Stimulated activated CD8-positive, alpha-beta memory T cell treated with anti-CD3 and anti-CD28 coated beads, Interleukin-15, amount 100 ng/mL, for 48 hours (primary cell): Measurements from ENCODE around the gene FOXR1.
"Not testable (repeated sequence)": the region's sequence is repeated elsewhere in the genome, so short reads cannot be mapped to it uniquely, and the experiment has no call there.

ENCODE experiments used
- DNase-seq, 2 donors: peaks; one replicate each; pipeline ENCODE4 v3.0.0-alpha.2; 2020; ENCODE audit warnings: low read depth in 2 of 2

Gene FOXR1

DNA sequence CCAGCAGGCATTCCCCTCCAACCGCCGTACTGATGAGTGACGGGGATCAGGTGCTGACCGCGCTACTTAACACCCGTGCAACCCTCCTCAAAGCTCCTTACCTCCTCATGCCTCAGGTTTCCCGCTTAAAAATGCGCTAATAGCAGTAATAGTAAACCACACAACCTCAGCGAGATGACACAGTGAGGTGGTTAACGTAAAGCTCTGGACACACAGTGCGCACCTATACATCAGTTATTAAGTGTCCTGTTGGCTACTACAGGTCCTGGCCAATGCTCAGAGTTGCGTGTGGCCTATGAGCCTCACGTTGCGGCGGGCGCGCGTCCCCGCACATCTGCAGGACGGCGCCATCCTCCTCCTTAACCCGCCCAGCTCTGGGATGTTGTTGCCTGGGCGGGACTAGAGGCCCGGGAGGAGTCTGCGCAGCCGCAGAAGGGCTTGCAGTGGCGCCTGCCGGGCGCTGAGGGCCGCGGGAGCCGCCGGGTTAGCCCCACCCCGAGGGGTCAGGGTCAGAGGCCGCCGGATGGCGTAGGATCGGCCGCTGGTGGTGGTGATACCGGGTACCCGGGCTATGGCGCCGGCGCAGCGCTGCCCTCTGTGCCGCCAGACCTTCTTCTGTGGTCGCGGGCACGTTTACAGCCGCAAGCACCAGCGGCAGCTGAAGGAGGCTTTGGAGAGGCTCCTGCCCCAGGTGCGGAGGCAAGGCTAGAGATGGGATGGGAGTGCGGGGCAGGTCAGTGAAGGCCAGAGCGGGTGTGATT is 26.2 kb downstream of the FOXR1 start, which contains the start of gene CENATAC:
Gene CENATAC (plus strand): TSS at position 512 of the 761 bp plus-strand sequence. CDS start 60 bp downstream, at position 572.
- DNase-seq, result peak; percentile 94 to 96

DNA sequence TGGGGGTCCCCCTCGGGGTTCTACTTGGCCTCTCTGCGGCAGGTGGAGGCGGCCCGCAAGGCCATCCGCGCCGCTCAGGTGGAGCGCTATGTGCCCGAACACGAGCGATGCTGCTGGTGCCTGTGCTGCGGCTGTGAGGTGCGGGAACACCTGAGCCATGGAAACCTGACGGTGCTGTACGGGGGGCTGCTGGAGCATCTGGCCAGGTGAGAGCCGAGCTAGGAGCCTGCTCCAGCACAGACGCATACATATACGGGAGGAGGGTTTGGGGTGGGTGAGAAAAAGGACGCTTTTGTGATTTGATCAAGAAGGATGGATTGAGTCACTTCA is 26.8 kb downstream of the FOXR1 start:
- no peak for DNase-seq

DNA sequence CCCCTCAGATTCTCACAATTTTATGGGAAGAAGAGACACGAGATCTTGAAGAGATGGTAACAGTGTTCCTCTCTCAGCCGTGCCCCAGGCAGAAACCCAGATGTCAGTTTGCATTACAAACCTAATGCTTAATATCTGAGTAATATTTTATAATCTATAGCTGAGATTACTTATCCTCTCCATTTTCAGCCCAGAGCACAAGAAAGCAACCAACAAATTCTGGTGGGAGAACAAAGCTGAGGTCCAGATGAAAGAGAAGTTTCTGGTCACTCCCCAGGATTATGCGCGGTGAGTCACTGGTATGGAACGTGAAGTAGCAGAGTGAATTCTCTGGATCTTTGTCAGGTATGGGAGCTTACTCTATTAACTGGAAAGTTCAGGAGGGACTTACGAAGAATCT is 27.3 kb downstream of the FOXR1 start:
- no peak for DNase-seq

- DNase-seq, result no peak
Measured at GRCh38 chr11:119000906-119001305, 29.3 kb downstream of the FOXR1 start.

DNA sequence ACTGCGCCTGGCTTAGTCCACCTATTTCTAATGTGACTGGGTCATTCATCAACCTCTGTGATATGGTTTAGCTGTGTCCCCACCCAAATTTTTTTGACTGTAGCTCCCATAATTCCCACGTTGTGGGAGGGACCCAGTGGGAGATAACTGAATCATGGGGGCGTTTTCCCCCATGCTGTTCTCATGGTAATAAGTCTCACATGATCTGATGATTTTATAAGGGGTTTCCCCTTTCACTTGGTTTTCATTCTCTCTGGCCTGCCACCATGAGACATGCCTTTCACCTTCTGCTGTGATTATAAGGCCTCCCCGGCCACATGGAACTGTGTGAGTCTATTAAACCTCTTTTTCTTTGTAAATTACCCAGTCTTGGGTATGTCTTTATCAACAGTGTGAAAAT is 35.1 kb downstream of the FOXR1 start:
- DNase-seq, result no peak

DNA sequence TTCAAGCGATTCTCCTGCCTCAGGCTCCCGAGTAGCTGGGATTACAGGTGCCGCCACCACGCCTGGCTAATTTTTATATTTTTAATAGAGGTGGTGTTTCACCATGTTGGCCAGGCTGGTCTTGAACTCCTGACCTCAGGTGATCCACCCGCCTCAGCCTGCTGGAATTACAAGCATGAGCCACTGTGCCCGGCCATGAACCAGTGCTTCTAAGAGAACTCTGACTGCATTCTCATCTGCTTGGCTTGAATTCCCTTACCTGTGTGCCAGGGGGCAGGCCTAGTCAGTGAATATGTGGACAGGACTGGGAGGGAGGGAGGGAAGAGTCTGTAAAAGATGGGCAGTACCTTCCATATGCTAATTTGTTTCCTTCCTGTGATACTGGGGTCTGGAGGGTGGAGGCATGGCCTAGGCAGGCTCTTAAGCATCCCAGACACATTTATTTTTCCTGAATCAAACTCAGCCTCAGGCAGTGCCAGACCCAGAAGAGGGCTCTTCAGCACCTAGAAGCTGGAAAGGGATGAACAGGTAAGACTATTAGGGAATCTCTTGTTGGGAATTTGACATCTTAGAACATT is 40.0 kb downstream of the FOXR1 start:
- DNase-seq, result no peak

- no peak for DNase-seq
Measured at GRCh38 chr11:119012629-119013170, 41.1 kb downstream of the FOXR1 start.

DNA sequence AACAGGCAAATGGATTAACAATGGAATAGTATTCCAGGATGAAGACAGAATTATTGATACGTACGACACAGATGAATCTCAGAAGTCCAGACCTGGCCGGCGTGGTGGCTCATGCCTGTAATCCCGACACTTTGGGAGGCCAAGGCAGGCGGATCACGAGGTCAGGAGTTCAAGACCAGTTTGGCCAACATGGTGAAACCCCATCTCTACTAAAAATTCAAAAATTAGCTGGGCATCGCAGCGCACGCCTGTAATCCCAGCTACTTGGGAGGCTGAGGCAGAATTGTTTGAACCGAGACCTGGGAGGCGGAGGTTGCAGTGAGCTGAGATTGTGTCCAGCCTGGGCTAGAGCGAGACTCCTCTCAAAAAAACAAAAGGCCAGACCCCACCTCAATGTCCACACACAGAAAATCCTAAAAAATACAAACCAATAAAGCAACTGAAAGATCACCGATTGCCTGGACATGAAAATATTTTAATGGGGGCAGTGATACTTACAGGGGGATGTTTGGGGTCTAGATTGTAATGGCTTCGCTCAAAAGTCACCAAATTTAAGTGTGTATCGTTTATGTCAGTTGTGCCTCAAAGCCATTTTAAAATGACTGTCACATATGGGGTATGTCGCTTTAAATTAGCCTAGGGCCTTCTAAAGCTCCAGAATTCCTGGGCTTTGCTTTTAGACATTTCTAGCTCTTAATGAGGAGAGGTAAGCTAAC is 42.8 kb downstream of the FOXR1 start:
- DNase-seq, result no peak

- no peak for DNase-seq
Measured at GRCh38 chr11:119015054-119015611, 43.6 kb downstream of the FOXR1 start.

DNA sequence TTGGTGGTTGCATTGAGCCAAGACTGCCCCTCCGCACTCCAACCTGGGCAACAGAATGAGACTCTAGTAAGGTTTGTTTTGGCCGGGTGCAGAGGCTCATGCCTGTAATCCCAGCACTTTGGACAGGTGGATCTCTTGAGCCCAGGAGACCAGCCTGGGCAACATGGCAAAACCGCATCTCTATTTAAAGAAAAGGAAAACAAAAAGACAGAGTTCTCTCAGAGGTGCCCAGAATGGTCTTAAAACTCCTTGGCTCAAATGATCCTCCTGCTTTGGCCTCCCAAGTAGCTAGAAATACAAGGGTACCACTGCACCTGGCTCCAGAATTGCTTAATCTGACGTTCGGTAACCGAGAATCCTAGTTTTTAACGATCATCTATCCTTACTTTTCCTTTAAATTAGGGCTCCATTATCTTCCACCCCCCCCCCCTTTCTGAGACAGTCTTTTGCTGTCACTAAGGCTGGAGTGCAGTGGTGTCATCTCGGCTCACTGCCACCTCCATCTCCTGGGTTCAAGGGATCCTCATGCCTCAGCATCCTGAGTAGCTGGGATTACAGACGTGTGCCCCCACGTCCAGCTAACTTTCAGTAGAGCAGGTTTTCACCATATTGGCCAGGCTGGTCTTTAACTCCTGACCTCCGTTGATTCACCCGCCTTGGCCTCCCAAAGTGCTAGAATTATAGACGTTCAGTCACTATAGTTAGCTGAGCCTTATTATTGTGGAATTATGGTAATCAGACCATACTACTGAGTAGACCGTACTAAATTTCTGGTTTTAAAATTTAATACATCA is 44.9 kb downstream of the FOXR1 start:
- DNase-seq, result no peak

DNA sequence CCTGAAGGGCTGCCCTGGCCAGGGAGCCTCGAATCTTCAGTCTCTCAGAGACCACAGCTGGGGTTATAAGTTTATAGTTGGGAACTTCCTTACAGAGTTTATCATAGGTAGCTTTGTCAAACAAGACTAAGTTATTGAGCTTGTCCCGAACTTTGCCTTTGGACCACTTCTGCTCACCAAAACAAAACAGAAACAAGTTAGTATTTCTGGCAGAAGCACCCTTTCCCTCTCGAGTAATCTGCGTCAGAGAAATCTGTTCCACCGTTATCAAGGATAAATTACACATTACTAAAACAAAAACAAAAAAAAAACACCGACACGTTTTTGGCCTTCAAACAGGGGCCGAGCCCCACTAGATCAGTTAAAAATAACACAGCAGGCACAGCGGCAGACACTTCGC is 45.8 kb downstream of the FOXR1 start:
- not testable (repeated sequence) for DNase-seq

GRCh38 chr11:119018074-119018938 is 46.7 kb downstream of the FOXR1 start, which contains the start of the genes RPS25 and TRAPPC4:
Gene RPS25 (minus strand): TSS chr11:119018343. CDS start chr11:119018284, 59 bp downstream.
Gene TRAPPC4 (plus strand): TSS chr11:119018766. CDS start chr11:119018796, 30 bp downstream.
- DNase-seq, result peak; percentile 92

- no peak for DNase-seq
Measured at GRCh38 chr11:119019996-119020395, 48.4 kb downstream of the FOXR1 start.

DNA sequence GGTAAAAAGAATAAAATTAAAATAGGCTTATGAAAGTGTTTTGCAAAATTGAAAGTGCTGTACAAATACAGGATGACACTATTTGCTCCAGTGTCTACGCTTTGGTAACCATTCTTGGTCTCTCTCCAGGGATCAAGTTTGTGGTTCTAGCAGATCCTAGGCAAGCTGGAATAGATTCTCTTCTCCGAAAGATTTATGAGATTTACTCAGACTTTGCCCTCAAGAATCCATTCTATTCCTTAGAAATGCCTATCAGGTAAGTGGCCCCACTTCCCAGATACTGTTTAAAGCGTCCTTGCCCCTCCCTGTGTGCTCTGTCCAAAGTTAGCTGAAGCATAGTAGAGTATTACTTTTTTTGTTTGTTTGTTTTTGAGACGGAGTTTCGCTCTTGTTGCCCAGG is 50.1 kb downstream of the FOXR1 start:
- no peak for DNase-seq

DNA sequence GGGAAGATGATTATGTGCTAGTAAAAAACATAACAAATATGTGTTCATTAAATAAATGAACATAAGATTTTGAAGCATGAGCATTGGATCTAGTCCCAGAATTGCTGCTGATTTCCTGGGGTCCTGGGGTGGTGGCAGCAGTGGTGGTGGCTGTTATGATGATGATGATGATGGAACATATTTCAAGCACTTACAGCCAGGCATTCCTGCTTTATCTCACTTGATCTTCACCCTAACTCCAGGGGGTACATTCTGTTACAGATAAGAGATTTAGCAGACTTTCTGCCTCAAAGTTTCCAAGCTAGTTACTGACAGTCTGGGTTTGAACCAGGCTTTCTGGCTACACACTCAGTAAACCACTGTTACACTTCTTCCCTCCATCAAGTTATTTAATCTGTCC is 52.2 kb downstream of the FOXR1 start:
- DNase-seq, result no peak

- DNase-seq, result no peak
Measured at GRCh38 chr11:119024430-119025098, 53.0 kb downstream of the FOXR1 start.

GRCh38 chr11:119025099-119025473 is 53.5 kb downstream of the FOXR1 start:
- DNase-seq, result no peak

DNA sequence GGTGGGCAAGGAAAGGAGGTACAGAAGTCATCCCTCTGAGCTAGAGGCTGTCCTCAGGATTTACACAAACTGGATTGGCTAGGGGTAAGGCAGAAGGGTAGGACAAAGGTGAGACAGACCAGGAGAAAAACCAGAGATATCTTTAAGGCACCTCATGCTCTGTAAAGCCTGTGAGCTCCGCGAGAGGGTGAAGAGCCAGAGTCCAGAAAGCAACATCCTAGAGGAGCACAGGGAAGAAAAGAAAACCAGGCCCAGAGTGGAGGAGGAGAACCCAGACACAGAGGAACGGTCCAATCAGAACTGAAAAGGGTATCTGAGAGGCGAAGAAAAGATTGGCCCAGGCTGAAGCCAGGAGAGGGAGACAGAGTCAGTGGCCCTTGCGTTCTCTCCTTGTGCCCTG is 54.0 kb downstream of the FOXR1 start:
- no peak for DNase-seq

DNA sequence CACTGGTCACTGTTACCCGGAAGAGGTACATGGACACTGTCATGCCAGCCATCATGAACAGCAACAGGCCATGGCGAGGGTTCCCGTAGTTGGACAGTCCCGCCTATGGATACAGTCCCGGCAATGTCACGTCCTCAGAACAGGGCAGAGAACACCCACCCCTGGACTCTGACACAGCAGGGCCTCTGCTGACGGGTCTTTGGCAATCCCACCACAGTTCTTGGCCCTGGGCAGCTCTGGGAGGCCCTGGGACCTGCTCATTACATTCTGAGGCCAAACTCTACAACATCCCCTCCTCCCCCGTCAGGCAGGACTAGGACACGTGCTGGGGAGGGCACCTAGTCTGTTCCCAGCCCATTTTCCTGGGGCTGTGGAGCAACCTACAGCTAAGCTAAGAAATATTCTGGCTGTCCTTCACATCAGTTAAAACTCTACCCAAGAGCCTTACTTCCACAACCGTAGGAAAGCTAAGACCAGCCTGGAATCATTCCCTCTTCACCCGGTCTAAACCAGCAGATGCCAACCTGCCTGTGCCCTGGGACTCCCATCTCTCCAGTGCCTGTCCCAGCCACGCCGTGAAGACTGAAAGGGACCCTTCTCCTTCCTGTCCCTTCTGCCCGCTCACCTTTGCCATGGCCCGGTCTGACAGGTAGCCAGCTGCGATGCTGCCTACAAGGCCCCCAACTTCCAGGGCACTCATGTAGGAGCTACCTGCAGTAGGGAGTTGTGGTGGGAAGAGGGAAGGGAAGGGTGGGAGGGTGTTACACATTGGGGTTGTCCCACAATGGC is 54.6 kb downstream of the FOXR1 start:
- DNase-seq, result no peak
